Lower lobe of right lung (tissue), 2 donors: ENCODE measurements around the gene NPTN. TPM values are rescaled to one million over a fixed set of nuclear protein-coding genes. Genes with fewer than 3 reads are reported as not detected.

Experiments used
- ATAC-seq, 2 donors: fragments of 200-7000 bp; cut with Tn5 transposase; one replicate each; pipeline ENCODE4 v1.9.1; 2020 to 2022; ENCODE audit warnings: mild to moderate bottlenecking in 2 of 2, moderate library complexity in 2 of 2
- DNase-seq: peaks from one replicate; pipeline ENCODE4 v3.0.0-alpha.2; 2020
- H3K27ac ChIP-seq: fragments of 200-600 bp; one replicate; pipeline ENCODE4 v1.8.0; 2022
- H3K27me3 ChIP-seq: fragments of 200-600 bp; one replicate; pipeline ENCODE4 v1.8.0; 2022; ENCODE audit warnings: low read depth
- H3K36me3 ChIP-seq: fragments of 200-600 bp; one replicate; pipeline ENCODE4 v1.8.0; 2022; ENCODE audit warnings: mild to moderate bottlenecking
- H3K4me1 ChIP-seq: fragments of 200-600 bp; one replicate; pipeline ENCODE4 v1.8.0; 2022
- H3K4me3 ChIP-seq: fragments of 200-600 bp; one replicate; pipeline ENCODE4 v1.8.0; 2022; ENCODE audit warnings: mild to moderate bottlenecking
- H3K9me3 ChIP-seq: fragments of 200-600 bp; one replicate; pipeline ENCODE4 v1.8.0; 2022
- CTCF ChIP-seq: fragments of 200-600 bp; IDR thresholded peaks from one replicate; pipeline ENCODE4 v1.8.0; 2022; ENCODE audit warnings: antibody characterized with exemption, mild to moderate bottlenecking
- intact Hi-C: fragments of 100-400 bp; cut with DNase I; formaldehyde crosslinking; loops from one replicate; pipeline ENCODE4 v1.11.0; 2022
- total RNA-seq: library from RNA; stranded (reverse); fragmentation: NEBNext Ultra II Directional; extraction: Animal tissue kit (Norgen Biotek cat#: 25700); gene quantifications from one replicate; pipeline ENCODE4 v1.2.1, GENCODE V29; 2021
- donor health status: DM: no; HTN: yes; CAD: no; lungs with severe emphysema.

NPTN gene
- total RNA-seq, 1 donor from 2014 or later: 138 TPM

- no peaks in the 10 kb centered on the region for H3K36me3 ChIP-seq
- H3K27me3 ChIP-seq: no peaks in the 10 kb centered on the region
- ATAC-seq (no peak), DNase-seq (no peak)
- H3K9me3 ChIP-seq: no peaks in the 10 kb centered on the region
- no peak overlapping the region for H3K4me3 ChIP-seq
- TF ChIP-seq CTCF: no peak
- intact Hi-C loops: no loop called here
- H3K27ac ChIP-seq: no peak overlapping the region
- H3K4me1 ChIP-seq: peaks cover 79% of the 10 kb centered on the region
Observed at GRCh38 chr15:73624530-73624929, 8.7 kb downstream of the NPTN start.

GRCh38 chr15:73621286-73621826, 11.8 kb downstream of the NPTN start:
- Histone ChIP-seq H3K27me3 (no peaks in the 10 kb centered on the region), H3K36me3 (no peaks in the 10 kb centered on the region), H3K4me1 (peaks cover 49% of the 10 kb centered on the region), H3K27ac (no peak overlapping the region), H3K4me3 (no peak overlapping the region), H3K9me3 (no peaks in the 10 kb centered on the region)
- intact Hi-C loops: no loop called here
- ATAC-seq: no peak
- TF ChIP-seq CTCF: no peak
- no peak for DNase-seq

GRCh38 chr15:73620078-73620477, 13.1 kb downstream of the NPTN start:
- no peak overlapping the region for H3K27ac ChIP-seq
- intact Hi-C loops: no loop called here
- ATAC-seq (no peak), DNase-seq (no peak)
- peaks cover 41% of the 10 kb centered on the region for H3K4me1 ChIP-seq
- H3K36me3 ChIP-seq: no peaks in the 10 kb centered on the region
- H3K9me3 ChIP-seq: no peaks in the 10 kb centered on the region
- H3K4me3 ChIP-seq: no peak overlapping the region
- TF ChIP-seq CTCF: no peak
- no peaks in the 10 kb centered on the region for H3K27me3 ChIP-seq

- Histone ChIP-seq H3K4me1 (peaks cover 27% of the 10 kb centered on the region), H3K36me3 (no peaks in the 10 kb centered on the region), H3K27me3 (no peaks in the 10 kb centered on the region), H3K9me3 (no peaks in the 10 kb centered on the region), H3K4me3 (no peak overlapping the region), H3K27ac (no peak overlapping the region)
- ATAC-seq (no peak), DNase-seq (no peak)
- no peak for TF ChIP-seq CTCF
- intact Hi-C loops: no loop called here
Observed at GRCh38 chr15:73617913-73618312, 15.3 kb downstream of the NPTN start.

GRCh38 chr15:73617301-73617831, 15.8 kb downstream of the NPTN start:
- ATAC-seq: no peak
- Histone ChIP-seq H3K36me3 (no peaks in the 10 kb centered on the region), H3K4me3 (no peak overlapping the region), H3K27ac (no peak overlapping the region), H3K9me3 (no peaks in the 10 kb centered on the region), H3K4me1 (peaks cover 32% of the 10 kb centered on the region), H3K27me3 (no peaks in the 10 kb centered on the region)
- TF ChIP-seq CTCF: no peak
- no peak for DNase-seq
- intact Hi-C loops: no loop called here
